Measurements from ENCODE around the gene CSF1R.
"Not testable (repeated sequence)": the region's sequence is repeated elsewhere in the genome, so short reads cannot be mapped to it uniquely, and the experiment has no call there.

The CSF1R gene

GRCh38 chr5:150103678-150104549 is 17.6 kb upstream of the CSF1R start:
- DNase-seq (ENCODE audit: low read depth, low spot score), result no peak

- no peak for DNase-seq (ENCODE audit: low read depth, low spot score)
Measured at GRCh38 chr5:150101023-150101422, 14.7 kb upstream of the CSF1R start.

GRCh38 chr5:150097152-150097551 is 10.8 kb upstream of the CSF1R start:
- no peak for DNase-seq (ENCODE audit: low read depth, low spot score)

- no peak for DNase-seq (ENCODE audit: low read depth, low spot score)
Measured at GRCh38 chr5:150092159-150092787, 5.9 kb upstream of the CSF1R start.

GRCh38 chr5:150085191-150085912 is 1.0 kb downstream of the CSF1R start:
- DNase-seq (ENCODE audit: low read depth, low spot score), result no peak

- not testable (repeated sequence) for DNase-seq (ENCODE audit: low read depth, low spot score)
Measured at GRCh38 chr5:150084754-150085153, 1.6 kb downstream of the CSF1R start.

GRCh38 chr5:150082889-150083288 is 3.5 kb downstream of the CSF1R start:
- no peak for DNase-seq (ENCODE audit: low read depth, low spot score)

- no peak for DNase-seq (ENCODE audit: low read depth, low spot score)
Measured at GRCh38 chr5:150082374-150082773, 4.0 kb downstream of the CSF1R start.

GRCh38 chr5:150081541-150082283 is 4.6 kb downstream of the CSF1R start:
- no peak for DNase-seq (ENCODE audit: low read depth, low spot score)

- DNase-seq (ENCODE audit: low read depth, low spot score), result no peak
Measured at GRCh38 chr5:150080696-150081435, 5.5 kb downstream of the CSF1R start.

GRCh38 chr5:150079909-150080461 is 6.4 kb downstream of the CSF1R start:
- no peak for DNase-seq (ENCODE audit: low read depth, low spot score)

GRCh38 chr5:150078802-150079689 is 7.3 kb downstream of the CSF1R start:
- no peak for DNase-seq (ENCODE audit: low read depth, low spot score)

GRCh38 chr5:150077996-150078801 is 8.2 kb downstream of the CSF1R start:
- DNase-seq (ENCODE audit: low read depth, low spot score), result no peak

GRCh38 chr5:150077060-150077459 is 9.3 kb downstream of the CSF1R start:
- no peak for DNase-seq (ENCODE audit: low read depth, low spot score)

- no peak for DNase-seq (ENCODE audit: low read depth, low spot score)
Measured at GRCh38 chr5:150075806-150076205, 10.5 kb downstream of the CSF1R start.

GRCh38 chr5:150075233-150075632 is 11.1 kb downstream of the CSF1R start:
- DNase-seq (ENCODE audit: low read depth, low spot score), result no peak

- DNase-seq (ENCODE audit: low read depth, low spot score), result no peak
Measured at GRCh38 chr5:150073677-150074076, 12.7 kb downstream of the CSF1R start.

- DNase-seq (ENCODE audit: low read depth, low spot score), result no peak
Measured at GRCh38 chr5:150073086-150073625, 13.2 kb downstream of the CSF1R start.

- DNase-seq (ENCODE audit: low read depth, low spot score), result no peak
Measured at GRCh38 chr5:150070821-150071220, 15.5 kb downstream of the CSF1R start.
